CD4-positive, alpha-beta T cell treated with Interleukin-17A for 1 hour (primary cell): ENCODE measurements around the gene KRTAP10-3.
"Not testable (repeated sequence)": the region's sequence is repeated elsewhere in the genome, so short reads cannot be mapped to it uniquely, and the experiment has no call there.

Experiments used
- DNase-seq: peaks from one replicate; pipeline ENCODE4 v3.0.0-alpha.2; 2020

The KRTAP10-3 gene

DNA sequence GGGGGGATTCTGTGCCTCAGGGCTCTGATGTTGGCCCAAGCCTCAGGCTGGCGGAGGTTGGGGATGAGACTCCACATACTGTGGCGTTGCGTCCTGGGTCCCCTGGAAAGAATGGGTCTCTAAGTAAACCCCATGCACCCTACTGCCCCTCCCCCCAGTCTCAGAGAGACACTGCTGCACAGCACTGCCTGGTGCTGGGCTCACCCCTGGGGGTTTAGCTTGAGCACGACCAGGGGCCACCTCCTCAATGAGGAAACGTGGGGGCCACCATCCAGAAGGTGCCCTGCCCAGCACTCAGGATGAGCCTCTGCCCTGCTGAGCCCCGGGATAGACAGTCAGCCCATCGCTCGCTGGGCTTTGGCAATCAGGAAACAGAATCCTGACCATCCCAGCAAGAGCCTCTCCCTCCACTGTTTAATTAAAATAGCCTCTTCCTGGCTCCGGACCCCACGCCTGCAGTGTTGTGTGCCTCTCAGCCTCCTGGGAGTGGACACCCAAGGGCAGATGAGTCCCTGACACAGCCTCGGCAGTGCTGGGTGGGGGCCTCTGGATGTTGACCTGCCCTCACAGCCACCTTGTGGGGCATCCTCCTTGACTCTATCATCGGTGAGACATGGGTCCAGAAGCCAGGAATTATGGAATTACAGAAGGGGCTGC is 11.4 kb upstream of the KRTAP10-3 start:
- no peak for DNase-seq

DNA sequence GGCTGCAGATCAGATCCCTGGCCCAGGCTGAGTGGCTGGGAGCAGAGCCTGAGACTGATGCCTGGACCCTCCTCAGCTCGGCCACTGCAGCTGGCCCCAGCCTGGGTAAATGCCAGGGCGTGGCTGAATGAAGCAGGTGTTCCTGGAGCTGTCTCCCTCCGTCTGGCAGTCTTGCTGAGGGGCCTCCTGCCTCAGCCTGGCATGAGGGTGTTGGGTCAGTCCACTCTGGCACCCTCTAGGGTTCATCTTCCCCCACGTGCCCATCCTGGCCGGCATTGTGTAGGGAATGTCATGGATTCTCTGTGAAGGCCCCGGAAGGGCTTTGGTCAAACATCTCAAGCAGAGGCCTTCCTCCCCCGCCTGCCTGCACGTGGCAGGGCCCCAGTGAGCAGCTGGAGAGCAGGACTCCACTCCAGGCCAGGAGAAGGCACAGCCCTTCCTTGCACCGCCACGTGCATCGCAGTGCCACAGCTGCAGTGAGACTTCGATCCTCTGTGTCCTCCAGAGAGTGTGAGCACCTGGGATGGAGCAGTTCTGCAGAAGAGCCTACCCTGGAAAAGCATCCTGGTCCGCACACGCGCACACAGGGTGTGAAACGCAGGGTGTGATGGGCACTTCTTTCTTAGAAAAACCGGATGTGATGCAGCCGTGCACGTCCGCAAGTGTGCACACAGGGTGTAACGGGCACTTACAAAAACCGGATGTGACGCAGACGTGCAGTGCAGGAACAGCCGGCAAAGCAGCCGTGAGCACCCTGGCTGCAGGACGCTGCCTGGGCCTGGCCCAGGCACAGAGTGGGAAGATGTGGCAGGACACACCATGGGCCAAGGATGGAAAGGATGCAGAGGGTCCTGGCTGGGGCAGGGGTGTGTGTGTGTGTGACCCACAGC is 10.3 kb upstream of the KRTAP10-3 start:
- no peak for DNase-seq

DNA sequence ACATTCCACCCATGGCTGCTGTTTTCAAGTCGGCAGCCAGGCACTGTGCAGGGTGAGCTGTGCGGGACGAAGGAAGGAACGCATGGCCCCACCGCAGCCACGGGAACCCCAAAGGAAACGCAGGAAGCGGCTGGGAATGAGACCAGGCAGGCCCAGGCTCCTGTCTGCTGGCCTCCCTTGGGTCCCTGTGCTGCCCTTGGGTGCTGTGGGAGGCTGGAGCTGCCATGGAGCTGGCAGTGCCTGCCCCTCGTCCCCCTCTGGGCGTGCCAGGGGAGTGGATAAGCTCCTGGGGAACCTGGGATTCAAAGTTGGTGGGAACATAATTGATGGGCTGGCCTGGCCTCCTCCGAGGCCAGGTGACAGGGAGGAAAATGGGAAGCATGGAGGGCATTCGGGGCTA is 9.7 kb upstream of the KRTAP10-3 start:
- DNase-seq: no peak

DNA sequence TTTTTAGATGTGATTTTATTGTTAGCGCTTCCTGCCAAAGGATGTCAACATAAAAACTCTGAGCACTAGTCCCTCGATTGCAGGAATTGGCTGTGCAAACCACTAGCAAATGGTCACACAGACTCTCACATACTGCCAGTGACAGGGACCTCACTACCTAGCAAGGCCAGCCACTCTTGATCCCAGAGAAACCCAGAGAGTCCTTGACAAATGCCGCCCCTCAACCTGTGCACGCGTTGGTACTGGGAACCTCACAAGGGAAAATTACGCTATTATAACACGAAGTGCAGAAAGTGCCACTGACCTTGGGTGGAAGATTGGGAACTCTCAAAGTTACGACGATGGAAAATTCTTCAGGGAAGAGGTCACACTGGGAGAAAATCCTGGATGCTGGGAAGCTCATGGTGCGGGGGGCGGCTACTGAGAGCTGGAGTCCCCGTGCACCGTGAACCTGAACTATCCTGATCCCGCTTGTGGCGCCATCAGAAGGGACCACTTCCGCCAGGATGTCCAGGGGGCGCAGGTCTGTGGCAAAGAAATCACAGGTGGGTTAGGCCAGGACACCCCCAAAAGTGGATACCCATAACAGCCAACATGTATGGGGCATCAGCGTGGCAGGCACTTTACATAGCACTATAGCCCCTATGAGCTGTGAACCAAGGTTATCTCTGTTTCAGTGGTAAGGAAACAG is 9.0 kb upstream of the KRTAP10-3 start:
- DNase-seq: no peak

DNA sequence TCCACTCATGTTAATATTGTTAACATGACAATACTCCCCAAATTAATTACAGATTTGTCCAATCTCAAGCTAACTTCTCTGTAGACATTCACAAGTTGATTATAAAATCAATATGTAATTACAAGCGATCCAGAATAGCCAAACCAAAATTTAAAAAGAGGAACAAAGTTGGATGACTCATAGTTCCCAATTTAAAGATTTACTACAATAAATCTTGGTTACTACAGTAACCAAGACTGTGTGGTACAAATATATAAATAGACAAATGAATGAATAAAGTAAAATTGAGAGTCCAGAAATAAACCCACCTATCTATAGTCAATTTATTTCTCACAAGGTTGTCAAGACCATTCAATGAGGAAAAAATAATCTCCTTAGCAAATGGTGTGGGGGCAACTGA is 7.8 kb upstream of the KRTAP10-3 start:
- no peak for DNase-seq

DNA sequence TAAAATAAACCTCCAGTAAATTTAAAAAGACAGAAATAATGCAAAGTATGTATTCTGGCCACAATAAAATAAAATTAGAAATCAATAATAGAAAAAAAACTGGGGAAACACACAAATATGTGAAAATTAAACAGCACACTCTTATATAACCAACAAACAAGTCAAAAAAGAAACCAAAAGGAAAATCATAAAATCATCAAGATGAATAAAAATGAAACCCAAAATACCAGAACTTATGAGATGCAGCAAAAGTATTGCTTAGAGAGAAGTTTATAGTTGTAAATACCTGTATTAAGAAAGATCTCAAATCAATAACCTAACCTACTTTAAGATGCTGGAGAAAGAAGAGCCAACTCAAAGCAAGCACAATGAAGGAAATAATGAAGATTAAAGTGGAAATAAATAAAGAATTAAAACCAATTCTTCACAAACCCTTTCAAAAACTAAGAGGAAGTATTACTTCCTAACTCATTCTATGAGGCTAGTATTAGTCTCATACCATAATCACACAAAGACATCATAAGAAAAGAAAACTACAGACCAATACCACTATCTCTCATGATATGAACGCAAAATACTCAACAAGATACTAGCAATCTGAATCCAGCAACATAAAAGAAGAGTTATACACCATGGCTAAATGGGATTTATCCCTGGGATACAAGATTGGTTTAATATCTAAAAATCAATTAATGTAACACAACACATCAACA is 6.4 kb upstream of the KRTAP10-3 start:
- peak; percentile 14 for DNase-seq

DNA sequence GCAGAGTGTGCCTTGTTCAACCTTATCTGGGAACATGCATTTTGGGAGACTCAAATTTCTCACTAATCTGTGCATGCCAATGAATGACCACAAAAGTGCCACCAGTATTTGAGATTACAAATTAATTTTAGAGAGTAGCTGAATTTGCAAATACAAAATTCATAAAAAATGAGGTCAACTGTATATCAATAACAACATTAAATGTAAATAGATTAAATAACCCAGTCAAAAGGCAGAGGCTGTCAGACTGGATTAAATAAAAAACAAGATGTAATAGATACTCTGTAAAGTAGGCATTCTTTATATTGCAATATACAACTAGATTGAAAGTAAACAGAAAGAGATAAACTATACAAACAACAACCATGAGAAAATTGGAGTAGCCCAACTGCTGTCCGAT is 5.5 kb upstream of the KRTAP10-3 start:
- no peak for DNase-seq

DNA sequence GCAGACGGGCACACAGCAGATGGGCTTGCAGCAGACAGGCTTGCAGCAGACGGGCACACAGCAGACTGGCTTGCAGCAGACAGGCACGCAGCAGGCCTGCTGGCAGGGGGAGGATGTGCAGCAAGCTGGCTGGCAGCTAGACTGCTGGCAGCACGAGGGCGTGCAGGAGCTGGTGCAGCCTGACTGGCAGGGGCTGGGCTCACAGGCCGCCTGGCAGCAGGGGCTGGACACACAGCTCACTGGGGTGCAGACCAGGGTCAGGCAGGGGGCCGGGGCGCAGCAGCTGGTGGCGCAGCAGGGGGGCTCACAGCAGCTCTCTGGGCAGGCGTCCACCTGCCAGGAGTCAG is 293 bp downstream of the KRTAP10-3 start:
- not testable (repeated sequence) for DNase-seq

DNA sequence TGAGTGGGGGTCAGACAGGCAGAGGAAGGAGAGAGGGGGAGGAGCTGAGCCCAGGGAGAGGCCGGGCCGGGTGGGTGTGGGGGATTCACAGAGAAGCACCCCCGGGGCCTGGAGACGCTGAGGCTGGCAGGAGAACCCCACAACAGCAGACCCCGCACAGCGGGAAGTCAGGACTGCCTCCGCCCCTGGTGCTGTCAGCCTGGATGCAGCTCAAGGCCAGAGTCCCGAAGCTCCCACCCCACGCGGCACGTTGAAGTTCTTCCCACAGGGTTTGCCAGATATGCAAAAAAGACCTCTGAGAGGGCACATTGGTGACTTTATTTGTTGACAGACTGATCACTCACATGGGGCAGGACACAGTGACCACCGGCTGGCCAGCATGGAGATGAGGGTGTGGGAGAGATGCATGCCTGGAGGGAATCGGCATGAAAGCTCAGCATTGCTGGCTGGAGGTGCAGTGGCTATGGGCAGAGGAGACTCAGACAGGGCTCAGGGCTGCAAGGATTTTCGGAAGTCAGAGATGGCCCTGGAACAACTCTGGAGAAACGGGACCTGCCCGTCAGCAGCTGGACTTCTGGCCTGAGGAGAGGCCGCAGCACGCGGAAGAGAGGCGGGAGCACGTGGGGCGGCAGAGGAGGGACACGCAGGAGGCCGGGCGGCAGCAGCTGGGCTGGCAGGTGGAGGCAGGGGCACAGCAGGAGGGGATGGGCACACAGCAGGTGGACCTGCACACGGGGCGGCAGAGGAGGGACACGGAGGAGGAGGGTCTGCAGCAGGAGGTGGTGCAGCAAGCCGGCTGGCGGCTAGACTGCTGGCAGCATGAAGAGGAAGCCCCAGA is 885 bp downstream of the KRTAP10-3 start:
- no peak for DNase-seq

DNA sequence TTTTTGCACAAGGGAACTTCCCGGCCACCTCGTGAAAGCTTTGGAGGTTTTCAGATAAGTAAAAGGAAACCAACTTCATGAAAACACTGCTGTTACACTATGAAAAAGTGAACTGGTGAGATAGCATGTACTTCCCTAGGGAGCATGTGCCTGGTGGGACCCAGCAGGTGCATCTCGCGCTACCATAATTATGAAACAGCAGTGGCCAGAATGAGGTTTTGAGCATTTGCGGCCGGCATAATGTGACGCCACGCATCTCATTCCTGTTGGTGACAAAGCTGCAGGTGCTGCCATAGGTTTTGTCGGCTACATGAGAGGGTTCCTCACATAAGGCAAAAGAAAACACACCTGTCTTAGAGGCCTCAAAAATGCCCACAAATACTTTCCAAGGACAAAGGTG is 1.7 kb downstream of the KRTAP10-3 start:
- DNase-seq: no peak

DNA sequence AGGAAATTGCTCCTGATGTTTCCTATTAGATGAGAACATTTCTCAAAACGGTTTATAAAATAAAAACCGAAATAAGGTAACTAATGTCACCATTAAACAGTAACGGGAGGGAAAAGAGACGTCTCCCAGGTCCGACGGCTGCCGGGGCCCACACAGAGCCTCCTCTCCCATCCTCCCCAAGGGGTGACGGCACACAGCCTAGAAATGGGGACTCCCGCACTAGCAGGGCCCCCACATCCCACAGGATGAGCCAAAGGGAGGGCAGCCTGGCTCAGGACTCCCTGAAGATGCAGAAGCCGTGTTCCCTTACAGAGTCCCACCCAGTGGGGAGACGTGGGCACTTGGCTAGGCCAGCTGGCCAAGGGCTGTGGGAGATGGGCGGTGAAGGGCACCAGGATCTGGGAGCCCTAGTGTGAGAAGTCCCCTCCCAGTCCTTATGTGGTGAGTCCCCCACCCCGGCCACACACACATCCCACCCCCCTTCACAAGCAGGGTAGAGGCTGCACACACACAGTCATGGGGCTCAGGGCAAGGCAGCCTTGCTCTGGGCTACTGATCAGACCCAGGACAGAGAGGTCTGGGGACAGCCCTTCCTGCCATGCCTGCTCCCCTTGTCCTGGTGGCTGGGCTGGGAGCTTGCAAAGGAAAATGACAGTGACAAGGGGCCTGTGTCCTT is 3.3 kb downstream of the KRTAP10-3 start:
- no peak for DNase-seq

DNA sequence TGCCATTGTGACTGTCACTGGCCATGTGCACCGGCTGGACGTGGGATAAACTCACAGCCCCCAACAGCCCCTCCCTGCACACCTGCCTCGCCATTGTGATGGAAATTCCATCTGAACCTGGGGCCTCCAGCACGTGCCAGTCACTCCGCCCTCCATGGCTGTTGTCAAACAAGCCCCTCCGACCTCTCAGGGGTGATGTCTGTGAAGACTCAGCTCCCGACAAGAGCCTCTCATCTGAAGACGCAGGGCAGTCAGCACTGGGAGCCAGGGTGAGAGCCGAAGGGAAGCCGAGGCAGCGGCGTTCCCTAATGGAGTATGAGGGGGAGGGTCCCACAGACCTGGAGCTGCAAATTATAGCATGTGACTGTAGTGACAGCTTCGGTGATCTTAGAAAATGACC is 5.9 kb downstream of the KRTAP10-3 start:
- DNase-seq: no peak

DNA sequence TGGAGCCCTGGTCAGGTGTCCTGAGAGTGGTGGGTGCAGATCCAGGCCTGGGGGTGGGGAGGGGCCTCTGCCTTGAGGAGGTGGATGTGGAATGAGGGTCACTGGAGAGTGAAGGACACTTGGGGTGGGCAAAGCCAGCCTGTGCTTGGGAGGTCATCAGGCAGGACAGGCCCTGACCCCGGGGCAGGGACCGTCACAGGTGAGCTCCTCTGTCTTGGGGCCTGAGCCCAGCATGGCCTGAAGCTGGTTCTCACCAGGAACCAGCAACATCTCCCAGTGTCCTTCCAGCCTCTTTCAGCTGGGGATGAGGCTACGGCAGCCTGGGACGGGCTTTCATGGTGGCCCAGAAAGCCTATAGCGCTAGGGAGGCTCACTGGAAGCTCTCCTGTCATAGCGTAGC is 6.5 kb downstream of the KRTAP10-3 start:
- no peak for DNase-seq

DNA sequence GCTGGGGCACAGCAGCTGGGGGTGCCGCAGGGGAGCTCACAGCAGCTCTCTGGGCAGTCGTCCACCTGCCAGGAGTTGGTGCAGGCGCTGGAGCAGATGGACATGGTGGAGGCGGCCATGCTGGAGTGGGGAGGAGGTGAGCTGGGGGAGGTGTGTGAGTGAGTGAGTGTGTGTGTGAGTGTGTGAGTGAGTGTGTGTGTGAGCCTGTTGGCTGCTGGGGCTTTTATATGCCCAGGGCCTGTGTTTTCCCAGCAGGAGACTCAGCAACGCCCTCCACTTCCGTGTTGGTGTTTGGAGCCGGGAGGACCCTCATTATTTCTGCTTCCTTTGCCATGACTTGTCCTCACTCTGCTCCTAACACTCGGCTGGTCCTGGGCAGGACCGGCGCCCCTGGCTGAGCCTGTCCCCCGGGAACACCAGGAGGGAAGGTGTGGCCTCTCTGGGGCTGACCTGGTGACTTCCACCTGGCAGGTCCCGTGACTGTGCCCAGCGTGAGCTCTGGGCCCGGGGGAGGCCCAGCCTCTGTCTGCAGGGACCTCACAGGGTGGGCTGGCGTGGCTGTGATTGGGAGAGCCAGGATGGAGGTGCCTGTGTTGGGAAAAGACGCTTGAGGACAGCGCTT is 7.1 kb downstream of the KRTAP10-3 start, which contains the start of gene KRTAP10-2:
TSS of gene KRTAP10-2 (minus strand) at position 166 of the 622 bp plus-strand sequence. CDS start at position 119, 47 bp downstream.
- no peak for DNase-seq

DNA sequence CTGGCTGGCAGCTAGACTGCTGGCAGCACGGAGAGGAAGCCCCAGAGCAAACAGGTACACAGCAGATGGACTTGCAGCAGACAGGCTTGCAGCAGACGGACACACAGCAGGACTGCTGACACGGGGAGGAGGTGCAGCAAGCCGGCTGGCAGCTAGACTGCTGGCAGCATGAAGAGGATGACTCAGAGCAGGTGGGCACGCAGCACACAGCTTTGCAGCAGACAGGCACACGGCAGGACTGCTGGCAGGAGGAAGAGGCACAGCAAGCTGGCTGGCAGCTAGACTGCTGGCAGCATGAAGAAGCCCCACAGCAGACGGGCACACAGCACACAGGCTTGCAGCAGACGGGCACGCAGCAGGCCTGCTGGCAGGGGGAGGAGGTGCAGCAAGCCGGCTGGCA is 7.8 kb downstream of the KRTAP10-3 start:
- DNase-seq: no peak

DNA sequence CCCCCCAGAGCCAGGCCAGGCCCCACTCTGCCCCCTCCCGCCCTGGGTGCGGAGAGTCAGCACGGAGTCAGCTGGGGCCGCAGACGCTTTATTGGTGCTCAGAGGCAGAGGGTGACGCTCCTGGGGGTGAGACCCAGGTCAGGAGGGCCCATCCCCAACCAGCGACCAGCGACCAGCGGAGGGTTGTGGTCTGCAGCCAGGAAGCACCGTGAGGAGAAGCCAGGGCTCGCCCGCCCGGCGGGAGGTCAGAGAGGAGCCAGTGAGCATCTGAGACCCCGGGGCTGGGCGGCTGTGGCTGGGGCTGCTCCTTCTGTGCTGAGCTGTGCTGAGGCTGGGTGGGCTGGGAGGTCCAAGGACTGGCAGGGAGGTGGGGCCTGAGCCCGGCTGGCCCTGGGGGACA is 8.3 kb downstream of the KRTAP10-3 start:
- not testable (repeated sequence) for DNase-seq

DNA sequence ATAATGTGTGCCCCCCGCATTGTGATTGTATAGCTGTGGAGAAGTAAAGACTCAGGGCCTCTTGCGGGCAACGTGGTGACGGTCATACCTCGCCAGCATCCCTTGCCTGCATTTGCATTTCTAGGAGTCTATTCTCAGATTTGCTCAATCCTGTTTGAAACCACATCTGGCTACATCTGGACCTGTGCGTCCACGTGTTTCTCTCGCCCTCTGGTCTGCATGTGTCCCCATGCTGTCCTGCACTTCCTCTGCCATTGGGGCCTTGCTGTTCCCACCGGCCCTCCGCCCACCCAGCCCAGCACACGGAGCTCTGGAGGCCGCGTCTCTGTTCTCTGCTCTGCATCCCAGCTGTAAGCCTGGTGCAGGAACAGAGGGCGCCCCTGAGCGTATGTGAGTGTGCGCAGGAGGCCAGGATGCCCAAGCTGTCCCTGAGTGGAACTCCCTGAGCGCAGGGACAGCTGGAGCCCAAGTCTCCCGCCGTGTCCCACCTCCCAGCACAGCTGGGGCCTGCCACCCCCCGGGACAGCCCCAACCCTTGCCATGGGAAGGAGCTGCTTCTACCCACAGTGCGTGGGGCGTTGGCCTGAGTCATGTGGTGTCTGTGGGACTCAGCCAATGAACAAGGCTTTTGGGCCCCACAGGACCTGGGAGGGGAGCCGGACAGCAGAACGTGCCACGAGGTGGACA is 8.9 kb downstream of the KRTAP10-3 start:
- no peak for DNase-seq

DNA sequence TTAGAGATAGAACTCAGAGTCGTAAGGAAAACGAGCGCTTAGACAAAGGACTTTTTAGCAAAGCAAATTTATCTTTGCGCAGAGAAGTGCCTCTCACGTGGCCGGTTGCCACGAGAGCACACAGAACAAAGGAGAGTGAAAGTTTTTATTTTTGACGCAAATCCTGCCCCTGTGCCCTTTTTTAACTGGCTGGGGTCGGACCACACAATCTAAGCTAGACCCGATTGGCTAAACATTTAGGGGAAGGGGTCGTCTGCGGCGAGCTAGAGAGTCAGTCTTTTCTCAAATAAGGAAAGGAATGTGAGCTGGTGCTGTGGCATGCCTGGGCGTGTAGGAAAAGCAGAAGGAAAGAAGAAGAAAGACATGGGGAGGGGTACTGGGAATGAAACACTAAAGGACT is 9.7 kb downstream of the KRTAP10-3 start:
- no peak for DNase-seq

DNA sequence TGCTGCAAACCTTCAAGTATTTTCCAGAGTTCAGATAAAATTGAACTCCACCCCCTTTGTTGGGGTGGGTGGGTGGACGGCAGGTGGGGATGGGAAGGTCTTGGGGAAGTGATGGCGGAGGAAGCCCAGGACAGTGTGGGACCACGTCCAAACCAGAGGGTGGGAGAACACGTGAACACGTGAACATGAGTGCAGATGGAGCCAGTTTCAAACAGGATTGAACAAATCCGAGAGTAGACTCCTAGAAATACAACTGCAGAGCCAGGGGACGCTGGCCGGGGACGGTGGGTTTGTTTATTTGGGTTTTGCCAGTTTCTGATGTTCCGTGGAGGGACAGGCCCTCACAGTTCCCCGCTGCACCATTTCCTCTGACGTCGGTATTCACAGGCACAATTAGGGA is 10.2 kb downstream of the KRTAP10-3 start:
- no peak for DNase-seq

DNA sequence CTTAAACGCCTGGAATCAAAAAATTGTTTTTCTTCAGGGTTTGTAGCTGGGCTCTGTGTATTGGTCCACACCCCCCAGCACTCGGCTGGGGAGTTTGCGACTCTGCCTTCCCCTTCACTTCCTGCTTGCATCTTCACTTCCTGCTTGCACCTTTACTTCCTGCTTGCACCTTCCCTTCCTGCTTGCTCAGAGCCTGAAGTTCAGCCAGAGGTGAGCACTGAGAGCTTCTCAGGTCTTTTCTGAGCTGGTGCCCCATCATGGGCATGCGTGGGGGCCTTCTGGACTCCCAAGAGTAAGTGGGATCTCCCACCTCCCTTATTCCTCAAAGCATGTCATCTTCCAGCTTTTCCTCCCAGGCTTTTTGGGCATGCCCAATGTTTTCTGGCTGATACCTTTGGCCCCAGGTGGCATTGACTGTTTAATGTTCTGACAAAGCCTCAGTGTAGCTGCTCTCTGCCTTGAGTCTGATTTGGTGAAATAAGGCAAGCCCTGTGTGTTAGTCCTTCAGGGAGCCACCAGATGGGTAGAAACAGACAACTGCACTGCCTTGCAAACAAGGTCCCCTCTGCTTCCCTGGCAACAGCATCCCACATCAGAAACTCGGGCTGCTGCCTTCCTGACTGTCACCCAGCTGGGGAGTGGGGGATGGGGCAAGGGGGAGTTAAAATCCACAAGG is 10.8 kb downstream of the KRTAP10-3 start:
- peak; percentile 52 for DNase-seq
